Measurements from ENCODE around the gene KNCN.

The KNCN gene

DNA sequence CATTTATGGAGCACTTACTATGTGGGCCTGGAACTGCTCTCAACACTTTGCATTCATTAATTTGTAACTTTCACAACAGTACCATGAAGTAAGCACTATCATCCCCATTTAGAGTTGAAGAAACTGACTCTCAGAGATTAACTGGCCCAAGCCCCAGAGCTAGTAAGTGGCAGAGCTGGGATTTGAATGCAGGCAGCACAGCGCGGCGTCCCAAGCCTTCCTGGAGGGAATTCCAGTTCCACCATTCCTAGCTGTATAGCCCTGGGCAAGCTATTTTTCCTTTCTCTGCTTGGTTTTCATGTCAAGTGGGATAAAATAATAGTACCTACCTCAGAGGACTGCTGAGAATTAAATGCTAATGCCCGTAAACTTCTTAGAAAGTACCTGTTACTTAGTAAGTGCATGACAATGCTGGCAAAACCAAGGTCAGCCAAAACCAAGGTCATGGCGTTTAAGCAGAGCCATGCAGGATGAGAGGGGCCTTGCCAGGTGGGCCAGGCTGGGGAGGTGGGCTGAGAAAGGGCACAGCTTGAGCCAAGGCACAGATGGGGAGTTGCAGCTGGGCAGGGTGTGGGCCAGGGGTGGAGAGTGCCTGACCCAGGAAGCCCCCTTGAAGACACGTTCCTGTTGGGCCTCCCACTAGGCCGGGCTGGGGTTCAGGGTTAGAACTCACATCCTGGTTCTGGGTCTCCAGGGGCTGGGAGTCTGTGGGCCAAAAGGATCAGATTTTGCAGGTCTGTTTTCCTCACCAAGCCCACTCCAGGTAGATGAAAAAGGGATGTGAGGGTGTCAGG is 4.6 kb upstream of the KNCN start:
- no peak overlapping the region for H3K27ac ChIP-seq
- TF ChIP-seq, protein P1, sequence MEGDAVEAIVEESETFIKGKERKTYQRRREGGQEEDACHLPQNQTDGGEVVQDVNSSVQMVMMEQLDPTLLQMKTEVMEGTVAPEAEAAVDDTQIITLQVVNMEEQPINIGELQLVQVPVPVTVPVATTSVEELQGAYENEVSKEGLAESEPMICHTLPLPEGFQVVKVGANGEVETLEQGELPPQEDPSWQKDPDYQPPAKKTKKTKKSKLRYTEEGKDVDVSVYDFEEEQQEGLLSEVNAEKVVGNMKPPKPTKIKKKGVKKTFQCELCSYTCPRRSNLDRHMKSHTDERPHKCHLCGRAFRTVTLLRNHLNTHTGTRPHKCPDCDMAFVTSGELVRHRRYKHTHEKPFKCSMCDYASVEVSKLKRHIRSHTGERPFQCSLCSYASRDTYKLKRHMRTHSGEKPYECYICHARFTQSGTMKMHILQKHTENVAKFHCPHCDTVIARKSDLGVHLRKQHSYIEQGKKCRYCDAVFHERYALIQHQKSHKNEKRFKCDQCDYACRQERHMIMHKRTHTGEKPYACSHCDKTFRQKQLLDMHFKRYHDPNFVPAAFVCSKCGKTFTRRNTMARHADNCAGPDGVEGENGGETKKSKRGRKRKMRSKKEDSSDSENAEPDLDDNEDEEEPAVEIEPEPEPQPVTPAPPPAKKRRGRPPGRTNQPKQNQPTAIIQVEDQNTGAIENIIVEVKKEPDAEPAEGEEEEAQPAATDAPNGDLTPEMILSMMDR (conservative IDR thresholded peaks at IDR 0.05), result no peak

DNA sequence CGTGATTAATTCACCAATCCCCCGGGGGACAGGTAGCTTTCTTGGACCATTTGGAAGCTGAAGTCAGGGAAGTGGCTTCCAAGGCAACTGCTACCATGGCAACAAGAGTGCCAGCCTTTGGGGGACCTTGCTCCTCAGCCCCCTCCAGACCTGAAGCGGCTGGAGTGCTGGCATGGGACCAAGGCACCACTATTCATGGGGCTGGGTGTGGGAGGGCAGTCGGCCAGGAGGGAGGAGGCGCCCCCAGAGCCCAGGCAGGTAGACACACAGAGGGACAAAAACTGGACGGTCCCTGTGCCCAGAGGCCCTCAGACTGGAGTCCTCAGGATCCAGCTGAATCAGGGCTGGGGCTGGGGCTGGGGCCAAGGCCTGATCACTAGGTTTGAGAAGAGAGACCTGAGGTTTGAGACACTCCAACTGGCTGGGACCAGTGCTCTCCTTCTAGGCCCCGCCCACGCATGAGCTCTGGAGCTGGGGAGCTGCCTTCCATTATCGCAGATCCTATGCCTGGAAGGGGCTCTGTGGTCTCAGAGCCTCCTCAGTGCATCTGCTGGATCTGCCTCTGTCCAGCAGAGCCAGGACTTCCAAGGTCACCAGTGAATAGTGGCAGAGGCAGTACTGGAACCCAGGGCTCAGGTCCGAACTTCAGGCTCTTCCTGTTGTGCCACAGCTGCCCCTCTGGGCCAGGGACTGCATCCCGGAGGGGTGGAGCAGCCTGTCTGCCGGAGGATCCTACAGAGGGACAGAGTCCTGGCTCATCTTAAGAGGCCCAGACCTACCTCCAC is 3.3 kb upstream of the KNCN start:
- TF ChIP-seq, protein P1 (conservative IDR thresholded peaks at IDR 0.05), result no peak

DNA sequence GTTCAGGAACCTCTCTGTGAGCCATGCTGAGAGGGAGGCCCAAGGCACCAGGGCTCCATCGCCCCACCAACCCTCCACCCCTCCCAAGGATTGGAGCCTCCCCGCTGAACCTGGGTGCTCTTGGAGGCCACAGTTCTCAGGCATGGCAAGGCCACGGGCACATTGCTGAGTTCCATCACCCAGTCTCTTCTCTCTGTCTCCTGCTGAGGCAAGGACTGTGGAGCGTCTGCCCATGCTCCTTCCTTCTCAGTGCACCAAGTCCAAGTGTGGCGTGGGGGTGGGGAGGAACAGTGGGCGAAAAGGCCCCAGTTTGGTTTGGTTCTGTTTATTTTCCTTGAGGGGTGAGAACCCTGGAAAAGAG is 2.8 kb upstream of the KNCN start:
- TF ChIP-seq, protein P1 (conservative IDR thresholded peaks at IDR 0.05), result no peak
- no peak overlapping the region for H3K27ac ChIP-seq

More for the DNA sequence above, 3.3 kb upstream of the KNCN start:
- H3K27ac ChIP-seq, result no peak overlapping the region

DNA sequence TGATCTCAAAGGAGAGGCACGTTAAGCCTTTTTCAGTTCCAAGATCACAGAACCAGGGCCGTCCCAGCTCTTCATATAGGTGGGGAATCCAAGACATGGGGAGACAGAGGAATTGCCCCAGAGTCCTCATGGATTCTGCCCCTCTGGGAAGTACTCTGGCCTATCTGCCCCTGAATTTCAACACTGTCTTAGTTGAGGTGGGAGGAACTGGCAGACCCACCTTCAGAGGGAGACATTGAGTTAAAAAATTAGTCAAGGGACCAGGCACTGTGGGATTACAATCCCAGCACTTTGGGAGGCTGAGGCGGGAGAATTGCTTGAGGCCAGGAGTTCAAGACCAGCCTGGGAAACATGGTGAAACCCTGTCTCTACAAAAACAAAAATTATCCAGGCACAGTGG is 2.1 kb upstream of the KNCN start:
- H3K27ac ChIP-seq, result no peak overlapping the region
- TF ChIP-seq, protein P1 (conservative IDR thresholded peaks at IDR 0.05), result no peak

DNA sequence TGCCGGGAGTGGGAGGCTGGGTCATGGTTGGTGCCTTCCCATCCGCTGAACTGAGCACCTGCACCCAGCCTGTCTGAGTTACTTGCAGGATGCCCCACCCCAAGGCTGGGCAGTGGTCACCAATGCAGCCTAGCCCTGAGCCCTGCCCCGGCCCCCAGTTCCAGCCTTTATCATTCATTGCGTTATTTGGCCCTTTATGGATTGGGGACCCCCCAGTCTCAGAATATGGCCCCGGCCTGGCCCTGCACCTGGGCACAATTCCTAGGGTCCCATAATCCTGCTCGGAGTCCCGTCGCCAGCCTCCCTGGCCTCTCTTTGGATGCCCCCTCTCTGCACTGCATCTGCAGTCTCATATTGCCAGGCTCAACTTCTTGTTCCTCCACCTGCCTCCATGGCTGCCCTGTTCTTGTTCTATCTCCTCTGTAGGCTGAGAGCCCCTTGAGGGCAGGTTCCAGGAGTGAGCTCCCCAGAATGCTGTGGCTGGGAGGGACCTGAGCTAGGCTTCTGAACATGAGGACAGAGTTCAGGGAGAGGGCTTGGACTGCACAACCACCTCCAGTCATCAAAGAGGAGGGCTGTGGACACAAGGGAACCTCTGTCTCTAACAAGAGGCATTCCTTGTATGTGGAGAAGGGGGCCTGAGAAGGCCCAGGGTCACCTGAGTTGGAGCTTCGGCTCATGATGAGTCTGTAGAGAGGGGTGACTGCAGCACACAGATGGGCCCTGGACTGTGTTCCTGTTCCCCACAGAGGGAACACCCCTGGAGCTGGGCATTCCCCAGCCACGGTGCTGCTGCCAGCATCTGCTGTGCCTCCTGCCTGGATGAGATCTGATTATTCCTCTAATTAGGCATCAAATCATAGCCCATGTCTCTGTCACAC is 1.1 kb upstream of the KNCN start:
- H3K27ac ChIP-seq, result no peak overlapping the region
- TF ChIP-seq, protein P1 (conservative IDR thresholded peaks at IDR 0.05), result no peak

DNA sequence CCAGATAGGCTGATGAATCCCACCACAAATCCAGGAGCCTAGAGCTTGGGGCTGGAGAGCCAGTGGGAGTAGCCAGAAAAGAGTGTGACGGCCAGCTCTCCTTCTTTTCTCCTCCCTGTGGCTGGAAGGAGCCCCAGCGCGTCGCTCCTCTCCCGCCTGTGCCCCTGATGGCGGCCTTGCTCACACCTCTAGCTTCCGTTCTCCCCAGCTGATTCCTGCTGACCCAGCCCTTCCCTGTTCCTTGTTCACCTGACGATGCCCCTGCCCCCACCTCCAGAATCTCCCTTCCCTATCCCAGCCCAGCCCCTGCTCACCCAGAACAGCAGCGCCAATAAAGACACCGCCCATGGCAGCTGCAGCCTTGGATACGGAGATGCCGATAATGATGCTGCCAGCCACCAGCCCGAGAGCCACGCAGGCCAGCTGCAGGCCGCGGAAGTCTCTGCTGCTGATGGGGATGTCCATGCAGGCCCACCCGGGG is 656 bp downstream of the KNCN start:
- TF ChIP-seq, protein P1 (conservative IDR thresholded peaks at IDR 0.05), result no peak
- H3K27ac ChIP-seq, result no peak overlapping the region
